Stimulated activated CD4-positive, alpha-beta T cell treated with anti-CD3 and anti-CD28 coated beads, Interleukin-15, amount 100 ng/mL, for 1 hour (primary cell): ENCODE results near the gene FOXJ2.
"Not testable (repeated sequence)": the region's sequence is repeated elsewhere in the genome, so short reads cannot be mapped to it uniquely, and the experiment has no call there.

ENCODE experiments used
- DNase-seq, 2 donors: peaks; one replicate each; pipeline ENCODE4 v3.0.0-alpha.2; 2020; ENCODE audit warnings: low read depth in 1 of 2, low spot score in 1 of 2

Gene FOXJ2

DNA sequence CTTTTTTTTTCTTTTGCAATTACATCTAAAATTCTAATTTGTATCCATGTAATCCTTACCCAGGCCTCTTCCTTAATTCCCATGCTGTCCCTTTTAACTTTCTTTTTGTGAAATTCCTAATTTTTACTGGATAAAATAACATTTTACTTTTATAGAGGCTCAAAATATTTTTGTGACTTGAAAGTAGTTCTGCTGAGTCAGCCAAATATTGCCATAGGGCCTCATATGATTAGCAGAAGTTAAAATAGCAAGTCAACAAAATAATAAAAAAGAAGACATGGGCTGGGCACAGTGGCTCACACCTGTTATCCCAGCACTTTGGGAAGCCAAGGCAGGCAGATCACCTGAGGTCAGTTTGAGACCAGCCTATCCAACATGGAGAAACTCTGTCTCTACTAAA, 31.6 kb downstream of the FOXJ2 start:
- DNase-seq: no peak

- DNase-seq: no peak
These were observed 33.6 kb downstream of the FOXJ2 start, which contains the start of gene C3AR1 for GRCh38 chr12:8065991-8066594. Gene C3AR1 (minus strand): TSS chr12:8066359. CDS start chr12:8060185, 6,174 bp downstream.

DNA sequence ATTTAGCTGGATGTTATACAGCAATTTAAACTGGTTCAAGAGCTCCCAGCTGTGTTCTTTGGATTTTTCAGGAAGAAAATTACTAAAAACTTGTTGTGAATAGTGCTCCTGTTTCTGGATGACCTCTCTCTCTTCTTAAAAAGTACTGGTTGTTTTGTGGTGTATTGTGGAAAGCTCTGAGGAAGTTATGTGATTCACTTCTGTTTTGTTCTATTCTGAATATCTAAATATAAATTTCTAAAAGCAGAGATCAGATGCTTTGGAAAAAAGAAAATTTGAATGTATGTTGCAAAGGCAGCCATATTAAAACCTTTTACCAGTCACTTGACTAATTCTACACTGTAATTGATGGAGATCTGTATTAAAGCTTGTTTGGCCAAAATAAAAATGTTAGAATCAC, 37.1 kb downstream of the FOXJ2 start:
- DNase-seq: no peak

DNA sequence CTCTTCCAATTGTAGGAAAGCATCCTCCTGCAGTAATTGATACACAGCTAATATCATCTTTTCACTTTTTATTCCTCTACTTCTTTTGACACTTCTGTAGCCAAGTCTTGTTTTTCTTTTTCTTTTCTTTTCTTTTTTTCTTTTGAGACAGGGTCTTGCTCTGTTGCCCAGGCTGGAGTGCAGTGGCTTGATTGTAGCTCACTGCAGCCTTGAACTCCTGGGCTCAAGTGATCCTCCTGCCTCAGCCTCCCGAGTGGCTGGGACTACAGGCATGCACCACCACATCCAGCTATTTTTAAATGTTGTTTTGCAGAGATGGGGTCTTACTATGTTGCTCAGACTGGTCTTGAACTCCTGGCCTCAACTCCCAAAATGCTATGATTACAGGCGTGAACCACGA, 39.3 kb downstream of the FOXJ2 start:
- not testable (repeated sequence) for DNase-seq

- DNase-seq: no peak
These were observed 43.4 kb downstream of the FOXJ2 start for GRCh38 chr12:8075935-8076334.

GRCh38 chr12:8076366-8076765, 43.9 kb downstream of the FOXJ2 start:
- DNase-seq: no peak

- DNase-seq: no peak
These were observed 44.7 kb downstream of the FOXJ2 start for GRCh38 chr12:8077207-8077606.

GRCh38 chr12:8078398-8078797, 45.9 kb downstream of the FOXJ2 start:
- DNase-seq: peak; percentile 15 to 40

DNA sequence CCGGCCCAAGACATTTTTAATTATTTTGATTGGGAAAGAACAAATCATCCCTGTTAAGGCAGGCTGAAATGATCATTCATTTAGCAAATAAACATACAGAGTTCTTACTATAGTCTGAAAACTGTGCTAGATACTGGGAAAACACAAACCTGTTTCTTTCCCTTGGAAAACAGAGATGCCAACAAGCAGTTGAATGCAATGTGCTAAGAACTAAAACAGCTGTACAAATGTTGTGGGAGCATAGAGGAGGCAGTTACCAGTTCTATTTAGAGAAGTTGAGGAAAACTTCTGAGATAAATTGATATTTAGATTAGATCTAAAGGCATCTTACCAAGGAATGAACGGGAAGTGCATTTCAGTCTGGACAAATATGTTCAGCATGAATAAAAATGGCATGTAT, 46.4 kb downstream of the FOXJ2 start:
- DNase-seq: no peak

DNA sequence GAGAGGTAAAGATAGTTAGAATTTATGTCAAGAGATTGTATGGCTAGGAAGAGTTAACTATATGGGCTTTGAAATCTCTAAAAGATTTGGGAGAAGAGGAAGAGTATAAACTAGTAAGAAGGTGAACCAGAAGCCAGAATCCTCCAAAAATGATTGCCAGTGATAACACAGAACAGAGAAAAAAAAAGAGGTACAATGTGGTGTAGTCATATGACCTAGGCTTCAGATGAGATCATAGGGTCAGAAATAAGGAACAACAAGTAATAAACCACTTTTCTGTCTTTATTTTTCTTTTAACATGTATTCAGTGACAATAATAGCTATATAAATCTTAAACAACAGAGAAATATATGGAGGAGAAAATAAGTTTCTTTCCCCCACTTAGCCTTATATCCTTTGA, 47.6 kb downstream of the FOXJ2 start:
- DNase-seq: no peak

DNA sequence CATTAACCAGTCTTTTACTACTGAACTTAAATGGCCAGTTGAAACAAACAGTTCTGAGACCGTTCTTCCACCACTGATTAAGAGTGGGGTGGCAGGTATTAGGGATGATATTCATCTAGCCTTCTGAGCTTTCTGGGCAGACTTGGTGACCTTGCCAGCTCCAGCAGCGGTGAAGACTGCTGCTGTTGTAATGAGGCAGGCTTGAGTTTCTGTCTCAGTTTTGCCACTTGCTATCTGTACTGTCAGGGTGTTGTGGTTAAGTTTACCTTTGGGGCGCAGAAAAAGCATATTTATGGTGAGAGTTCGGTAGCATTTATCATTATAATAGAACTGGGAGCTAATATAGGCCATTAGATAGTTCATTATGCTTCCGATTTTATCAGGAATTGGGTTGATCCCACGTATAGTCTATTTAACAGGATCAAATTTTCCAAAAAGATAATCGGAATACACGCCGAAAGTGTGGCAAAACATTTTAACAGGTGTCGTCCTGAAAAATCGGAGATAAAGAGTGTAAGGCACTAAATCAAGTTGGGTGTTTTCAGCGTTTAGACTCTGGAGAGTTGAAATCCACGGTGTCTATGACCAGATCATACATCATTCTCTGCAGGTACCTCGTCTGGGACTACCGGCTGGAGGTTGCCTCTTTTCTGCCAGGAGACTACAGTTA, 48.9 kb downstream of the FOXJ2 start:
- no peak for DNase-seq

- DNase-seq: no peak
These were observed 50.2 kb downstream of the FOXJ2 start for GRCh38 chr12:8082808-8083100.

DNA sequence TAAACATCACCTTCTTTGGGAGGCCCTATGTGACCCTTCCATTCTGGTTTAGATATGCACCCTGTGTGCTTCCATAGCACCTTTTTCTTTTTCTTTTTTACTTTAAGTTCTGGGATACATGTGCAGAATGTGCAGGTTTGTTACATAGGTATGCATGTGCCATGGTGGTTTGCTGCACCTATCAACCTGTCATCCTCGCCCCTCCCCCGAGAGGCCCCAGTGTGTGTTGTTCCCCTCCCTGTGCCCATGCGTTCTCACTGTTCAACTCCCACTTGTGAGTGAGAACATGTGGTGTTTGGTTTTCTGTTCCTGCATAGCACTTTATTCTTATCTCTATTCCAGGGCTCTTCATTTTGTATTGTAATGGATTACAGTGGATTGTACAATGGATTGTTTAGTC, 51.8 kb downstream of the FOXJ2 start:
- DNase-seq: peak in 1 of 2 donors; percentile 32

GRCh38 chr12:8087666-8088065, 55.1 kb downstream of the FOXJ2 start:
- no peak for DNase-seq

GRCh38 chr12:8088574-8088973, 56.1 kb downstream of the FOXJ2 start:
- DNase-seq: no peak

DNA sequence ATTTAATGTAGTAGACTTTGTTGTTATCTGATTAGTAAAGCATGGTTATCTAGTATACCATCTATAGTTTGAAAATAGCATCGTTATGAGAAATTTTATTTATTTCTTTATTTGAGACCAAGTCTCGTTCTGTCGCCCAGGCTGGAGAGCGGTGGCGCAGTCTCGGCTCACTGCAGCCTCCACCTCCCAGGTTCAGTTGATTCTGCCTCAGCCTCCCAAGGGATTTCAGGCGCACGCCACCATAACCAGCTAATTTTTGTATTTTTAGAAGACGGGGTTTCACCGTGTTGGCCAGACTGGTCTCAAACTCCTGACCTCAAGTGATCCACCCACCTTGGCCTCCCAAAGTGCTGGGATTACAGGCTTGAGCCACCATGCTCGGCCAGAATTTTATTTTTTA, 56.8 kb downstream of the FOXJ2 start:
- not testable (repeated sequence) for DNase-seq

- DNase-seq: no peak
These were observed 57.2 kb downstream of the FOXJ2 start for GRCh38 chr12:8089716-8090115.

- DNase-seq: no peak
These were observed 60.8 kb downstream of the FOXJ2 start for GRCh38 chr12:8093291-8093690.

DNA sequence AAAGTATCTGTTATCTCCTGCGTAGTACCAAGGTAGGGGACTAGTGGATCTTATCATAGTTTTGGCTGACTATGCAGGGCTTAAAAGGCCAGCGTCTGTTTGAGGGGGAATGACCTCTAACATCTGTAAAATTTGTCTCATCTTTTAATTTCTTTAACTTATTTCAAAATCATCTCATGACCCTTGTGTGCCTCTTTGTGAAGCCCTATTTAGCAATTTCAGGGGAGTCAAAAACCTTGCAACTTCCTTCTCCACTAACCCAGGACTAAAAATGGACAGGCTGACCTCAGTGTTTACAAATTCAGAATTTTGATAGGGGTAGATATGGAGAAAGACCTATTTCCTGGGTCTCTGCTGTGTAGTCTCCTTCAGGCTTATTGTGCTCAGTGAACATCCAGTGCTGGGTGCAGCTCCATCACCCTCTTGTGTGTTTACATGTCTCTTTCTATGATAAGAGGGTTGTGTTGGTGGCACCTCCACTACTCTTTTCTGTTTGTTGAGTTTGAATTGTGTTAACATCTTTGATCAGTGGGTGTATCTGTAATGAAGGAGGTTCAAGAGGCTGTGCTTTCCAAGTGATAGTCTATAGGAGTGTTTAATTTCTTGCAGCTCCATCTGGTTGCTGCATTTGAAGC, 63.9 kb downstream of the FOXJ2 start:
- no peak for DNase-seq

- DNase-seq: no peak
These were observed 66.7 kb downstream of the FOXJ2 start for GRCh38 chr12:8099235-8099634.
